Fibroblast of upper back skin (primary cell): Measurements from ENCODE around the gene MMS19.

Experiments
- DNase-seq: peaks from one replicate; pipeline ENCODE4 v3.0.0-alpha.2; 2013

MMS19 gene

GRCh38 chr10:97412891-97413304, 85.3 kb downstream of the MMS19 start:
- no peak for DNase-seq

- DNase-seq = peak; percentile 43
These were observed 86.8 kb downstream of the MMS19 start for GRCh38 chr10:97411406-97411805.

DNA sequence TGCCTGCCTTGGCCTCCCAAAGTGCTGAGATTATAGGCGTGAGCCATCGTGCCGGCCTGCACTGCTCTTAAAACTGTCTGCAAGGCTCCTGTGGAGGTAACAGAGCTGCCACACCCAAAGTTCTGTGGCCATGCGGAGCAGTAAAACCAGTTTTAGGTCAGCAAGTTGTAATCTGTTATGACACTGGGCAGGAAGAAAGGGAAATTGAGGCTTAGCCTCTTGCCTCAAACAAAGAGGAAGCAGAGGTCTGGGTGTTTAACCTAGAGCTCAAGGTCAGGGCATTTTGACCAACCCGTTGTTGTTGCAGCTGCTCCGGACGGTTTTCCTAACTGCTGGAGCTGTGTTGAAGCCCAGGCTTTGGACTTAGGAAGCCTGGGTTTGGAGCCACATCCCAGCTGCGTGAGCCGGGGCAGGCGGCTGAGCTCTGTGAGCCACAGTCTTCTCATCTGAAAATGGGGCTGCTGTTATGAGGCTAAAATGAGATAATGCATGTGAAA, 89.7 kb downstream of the MMS19 start:
- no peak for DNase-seq
